CD14-positive monocyte (primary cell): Measurements from ENCODE around the gene CABLES2. TPM values are rescaled to one million over a fixed set of nuclear protein-coding genes. Genes with fewer than 3 reads are reported as not detected.

Source experiments
- DNase-seq, 3 donors: peaks; one replicate each; pipeline ENCODE4 v3.0.0-alpha.2; 2011 to 2022
- H2AFZ ChIP-seq: 2 replicates; pipeline ENCODE4 v1.6.0; 2012; ENCODE audit warnings: mild to moderate bottlenecking, low read depth, low read length, inconsistent platforms; ENCODE audit not compliant: insufficient read depth, poor library complexity, severe bottlenecking
- H3K27ac ChIP-seq, 2 donors: 1 replicate in 1 of 2; 2 replicates in 1 of 2; pipeline ENCODE4 v1.5.1; 2012 to 2013; ENCODE audit warnings: low read length in 2 of 2, control low read depth in 1 of 2, inconsistent platforms in 1 of 2, low read depth in 1 of 2, mild to moderate bottlenecking in 1 of 2
- H3K27me3 ChIP-seq, 2 donors: one replicate each; pipeline versions ENCODE4 v1.6.0 to v1.6.1; 2011 to 2013; ENCODE audit warnings: low read length in 2 of 2; ENCODE audit not compliant: control insufficient read depth in 2 of 2, insufficient read depth in 2 of 2
- H3K36me3 ChIP-seq, 2 donors: replicated peaks in 1 of 2; 1 replicate in 1 of 2; 2 replicates in 1 of 2; pipeline versions ENCODE4 v1.5.1 to v1.6.1; 2012 to 2013; ENCODE audit warnings: low read length in 2 of 2, control low read depth in 1 of 2, inconsistent platforms in 1 of 2, mild to moderate bottlenecking in 1 of 2; ENCODE audit not compliant: insufficient read depth in 2 of 2, control insufficient read depth in 1 of 2
- H3K4me1 ChIP-seq, 2 donors: 1 replicate in 1 of 2; 2 replicates in 1 of 2; pipeline versions ENCODE4 v1.5.1 to v1.6.1; 2012 to 2013; ENCODE audit warnings: low read length in 2 of 2, control low read depth in 1 of 2, inconsistent platforms in 1 of 2, mild to moderate bottlenecking in 1 of 2, moderate library complexity in 1 of 2; ENCODE audit not compliant: insufficient read depth in 2 of 2, control insufficient read depth in 1 of 2
- H3K4me2 ChIP-seq: replicated peaks from 2 replicates; pipeline ENCODE3; 2012; ENCODE audit warnings: low read length, moderate library complexity, mild to moderate bottlenecking; ENCODE audit not compliant: poor library complexity, severe bottlenecking; ENCODE audit errors: extremely low read depth
- H3K4me3 ChIP-seq, 3 experiments: fragments of 200-600 bp in 1 of 3; sonication (generic) in 1 of 3; replicated peaks in 1 of 3; 1 replicate in 2 of 3; 2 replicates in 1 of 3; pipeline ENCODE4 v1.5.1; 2011 to 2013; ENCODE audit warnings: low read length in 3 of 3, mild to moderate bottlenecking in 3 of 3, control low read depth in 2 of 3, low read depth in 2 of 3, inconsistent platforms in 1 of 3, moderate library complexity in 1 of 3
- H3K79me2 ChIP-seq: 2 replicates; pipeline ENCODE4 v1.6.0; 2012; ENCODE audit warnings: mild to moderate bottlenecking, control low read depth, inconsistent platforms, low read length, moderate library complexity; ENCODE audit not compliant: insufficient read depth
- H3K9ac ChIP-seq: 2 replicates; pipeline ENCODE4 v1.6.0; 2017; ENCODE audit warnings: low read length, mild to moderate bottlenecking; ENCODE audit not compliant: insufficient read depth, poor library complexity, severe bottlenecking
- H3K9me3 ChIP-seq, 2 donors: replicated peaks in 1 of 2; 1 replicate in 1 of 2; 2 replicates in 1 of 2; pipeline versions ENCODE4 v1.5.1 to v1.6.1; 2012 to 2013; ENCODE audit warnings: low read length in 2 of 2, control low read depth in 1 of 2; ENCODE audit not compliant: control insufficient read depth in 1 of 2, insufficient read depth in 1 of 2
- H4K20me1 ChIP-seq: 2 replicates; pipeline ENCODE4 v1.6.0; 2012; ENCODE audit warnings: mild to moderate bottlenecking, low read length, control low read depth, moderate library complexity; ENCODE audit not compliant: insufficient read depth
- H3K27ac Mint-ChIP-seq, 7 donors: one replicate each; pipeline ENCODE4 v1.8.0; 2020; ENCODE audit warnings: mild to moderate bottlenecking in 7 of 7, mixed read lengths in 7 of 7, moderate library complexity in 6 of 7, inconsistent platforms in 2 of 7
- H3K27me3 Mint-ChIP-seq, 3 donors: one replicate each; pipeline ENCODE4 v1.8.0; 2021 to 2022; ENCODE audit warnings: low read depth in 3 of 3, mild to moderate bottlenecking in 3 of 3, mixed read lengths in 3 of 3, moderate library complexity in 3 of 3, inconsistent platforms in 1 of 3
- H3K36me3 Mint-ChIP-seq, 2 donors: one replicate each; pipeline ENCODE4 v1.8.0; 2020; ENCODE audit warnings: mixed read lengths in 2 of 2, inconsistent platforms in 1 of 2, mild to moderate bottlenecking in 1 of 2
- H3K4me1 Mint-ChIP-seq: one replicate; pipeline ENCODE4 v1.8.0; 2020; ENCODE audit warnings: mild to moderate bottlenecking, mixed read lengths
- H3K4me3 Mint-ChIP-seq, 2 donors: one replicate each; pipeline ENCODE4 v1.8.0; 2020; ENCODE audit warnings: mild to moderate bottlenecking in 2 of 2, mixed read lengths in 2 of 2, moderate library complexity in 1 of 2
- H3K9me3 Mint-ChIP-seq, 7 donors: one replicate each; pipeline ENCODE4 v1.8.0; 2020 to 2022; ENCODE audit warnings: mixed read lengths in 7 of 7, mild to moderate bottlenecking in 6 of 7, moderate library complexity in 6 of 7, inconsistent platforms in 2 of 7
- WGBS: methylation state at CpG from one replicate; pipeline ENCODE4 v1.1.5; 2013; ENCODE audit warnings: missing lambda C conversion rate; ENCODE audit not compliant: insufficient coverage; 5-methylcytosine and 5-hydroxymethylcytosine counted together
- intact Hi-C, 2 donors: fragments of 100-400 bp; cut with micrococcal nuclease; formaldehyde crosslinking; loops; one replicate each; pipeline versions ENCODE4 v1.15.0 to v1.15.1; 2023
- polyA plus RNA-seq, 3 donors: library from polyadenylated mRNA; depleted of rRNA in 1 of 3; unstranded in 2 of 3; stranded (reverse) in 1 of 3; fragments of 300-500 nt in 2 of 3; fragments of >200 nt in 1 of 3; fragmentation: Illumina TruSeq in 2 of 3; gene quantifications; 1 replicate in 2 of 3; 2 replicates in 1 of 3; pipeline ENCODE4 v1.2.3, GENCODE V29; 2012 to 2021
- TF ChIP-seq, protein P1 (sequence below): fragments of 200-600 bp; IDR thresholded peaks from one replicate; pipeline ENCODE4 v1.8.0; 2022; ENCODE audit warnings: antibody characterized with exemption, mild to moderate bottlenecking

The CABLES2 gene
- polyA plus RNA-seq, 3 donors = 0.60 to 4.0 (median 0.61) TPM

DNA sequence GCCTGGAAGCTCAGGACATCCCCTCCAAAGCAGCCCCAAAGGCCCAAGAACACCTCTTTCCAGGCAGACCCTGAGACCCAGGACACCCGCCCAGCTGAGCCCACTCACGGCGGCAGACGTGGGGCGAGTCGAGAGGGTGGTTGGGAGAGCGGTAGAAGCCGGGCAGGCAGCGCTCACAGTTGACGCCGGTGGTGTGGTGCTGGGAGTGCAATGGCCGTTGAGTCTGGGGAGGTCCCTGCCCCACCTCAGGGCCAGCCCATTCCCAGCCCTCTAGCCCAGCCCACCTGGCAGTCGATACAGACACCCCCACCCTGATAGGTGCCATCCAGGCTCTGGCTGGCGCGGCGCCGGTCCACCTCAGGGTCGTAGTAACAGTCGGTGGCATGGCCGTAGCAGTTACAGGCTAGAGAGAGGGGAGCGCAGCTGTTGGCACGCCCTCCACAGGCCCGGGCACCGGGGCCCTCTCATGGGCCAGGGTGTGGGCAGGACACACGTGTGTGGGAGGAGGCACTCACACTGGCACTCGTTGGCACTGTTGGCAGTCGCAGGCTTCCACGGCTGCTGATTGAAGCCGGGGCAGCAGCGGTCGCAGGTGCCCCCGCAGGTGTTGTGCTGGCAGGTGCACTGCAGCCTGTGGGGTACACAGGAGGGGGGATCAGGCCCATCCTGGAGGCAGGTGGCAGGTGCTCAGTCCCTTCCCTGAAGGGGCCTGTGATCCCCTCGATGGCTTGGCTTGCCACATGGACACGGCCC lies 60.5 kb downstream of the CABLES2 start:
- no peaks in the 10 kb centered on the region for H3K36me3 ChIP-seq
- no peak overlapping the region for H3K4me3 ChIP-seq
- Mint-ChIP-seq H3K27ac (no peak overlapping the region), H3K4me3 (no peak overlapping the region), H3K4me1 (no peaks in the 10 kb centered on the region), H3K27me3 (peaks cover 0 to 8% (median 5%) of the 10 kb centered on the region in 3 donors), H3K9me3 (peaks cover 3 to 15% (median 9%) of the 10 kb centered on the region in 7 donors), H3K36me3 (no peaks in the 10 kb centered on the region)
- no peak for DNase-seq
- H3K4me2 ChIP-seq = no peak overlapping the region
- no peaks in the 10 kb centered on the region for H3K4me1 ChIP-seq
- H3K27ac ChIP-seq = no peak overlapping the region
- H3K79me2 ChIP-seq = no peaks in the 10 kb centered on the region
- TF ChIP-seq, protein P1, sequence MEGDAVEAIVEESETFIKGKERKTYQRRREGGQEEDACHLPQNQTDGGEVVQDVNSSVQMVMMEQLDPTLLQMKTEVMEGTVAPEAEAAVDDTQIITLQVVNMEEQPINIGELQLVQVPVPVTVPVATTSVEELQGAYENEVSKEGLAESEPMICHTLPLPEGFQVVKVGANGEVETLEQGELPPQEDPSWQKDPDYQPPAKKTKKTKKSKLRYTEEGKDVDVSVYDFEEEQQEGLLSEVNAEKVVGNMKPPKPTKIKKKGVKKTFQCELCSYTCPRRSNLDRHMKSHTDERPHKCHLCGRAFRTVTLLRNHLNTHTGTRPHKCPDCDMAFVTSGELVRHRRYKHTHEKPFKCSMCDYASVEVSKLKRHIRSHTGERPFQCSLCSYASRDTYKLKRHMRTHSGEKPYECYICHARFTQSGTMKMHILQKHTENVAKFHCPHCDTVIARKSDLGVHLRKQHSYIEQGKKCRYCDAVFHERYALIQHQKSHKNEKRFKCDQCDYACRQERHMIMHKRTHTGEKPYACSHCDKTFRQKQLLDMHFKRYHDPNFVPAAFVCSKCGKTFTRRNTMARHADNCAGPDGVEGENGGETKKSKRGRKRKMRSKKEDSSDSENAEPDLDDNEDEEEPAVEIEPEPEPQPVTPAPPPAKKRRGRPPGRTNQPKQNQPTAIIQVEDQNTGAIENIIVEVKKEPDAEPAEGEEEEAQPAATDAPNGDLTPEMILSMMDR = no peak
- 93% methylated on average over 22 of the region's 34 CpGs for whole genome bisulfite sequencing
- no peaks in the 10 kb centered on the region for H4K20me1 ChIP-seq
- H3K27me3 ChIP-seq = no peaks in the 10 kb centered on the region
- no peak overlapping the region for H2AFZ ChIP-seq
- intact Hi-C loops = no loop called here
- H3K9ac ChIP-seq = no peak overlapping the region
- no peaks in the 10 kb centered on the region for H3K9me3 ChIP-seq

GRCh38 chr20:62345681-62346370 lies 61.3 kb downstream of the CABLES2 start:
- Histone ChIP-seq H3K4me1 (no peaks in the 10 kb centered on the region), H3K4me2 (no peak overlapping the region), H3K79me2 (no peaks in the 10 kb centered on the region), H4K20me1 (no peaks in the 10 kb centered on the region), H3K4me3 (no peak overlapping the region), H3K27me3 (no peaks in the 10 kb centered on the region), H3K9ac (no peak overlapping the region), H3K36me3 (no peaks in the 10 kb centered on the region), H3K27ac (no peak overlapping the region), H3K9me3 (no peaks in the 10 kb centered on the region), H2AFZ (no peak overlapping the region)
- H3K4me3 Mint-ChIP-seq = no peak overlapping the region
- no peaks in the 10 kb centered on the region for H3K4me1 Mint-ChIP-seq
- no peak overlapping the region for H3K27ac Mint-ChIP-seq
- no peak for DNase-seq
- no peaks in the 10 kb centered on the region for H3K36me3 Mint-ChIP-seq
- TF ChIP-seq, protein P1 = no peak
- intact Hi-C loops = no loop called here
- 95% methylated on average over 17 of the region's 25 CpGs for WGBS
- peaks cover 3 to 19% (median 10%) of the 10 kb centered on the region in 7 donors for H3K9me3 Mint-ChIP-seq
- peaks cover 5 to 13% (median 5%) of the 10 kb centered on the region in 3 donors for H3K27me3 Mint-ChIP-seq
